Measurements from ENCODE around the gene TSHZ1. TPM values are rescaled to one million over a fixed set of nuclear protein-coding genes. Genes with fewer than 3 reads are reported as not detected.

The TSHZ1 gene
- polyA plus RNA-seq, 1 of the 3 experiments (the other 2 are of a cell fraction) = 2.6 TPM

DNA sequence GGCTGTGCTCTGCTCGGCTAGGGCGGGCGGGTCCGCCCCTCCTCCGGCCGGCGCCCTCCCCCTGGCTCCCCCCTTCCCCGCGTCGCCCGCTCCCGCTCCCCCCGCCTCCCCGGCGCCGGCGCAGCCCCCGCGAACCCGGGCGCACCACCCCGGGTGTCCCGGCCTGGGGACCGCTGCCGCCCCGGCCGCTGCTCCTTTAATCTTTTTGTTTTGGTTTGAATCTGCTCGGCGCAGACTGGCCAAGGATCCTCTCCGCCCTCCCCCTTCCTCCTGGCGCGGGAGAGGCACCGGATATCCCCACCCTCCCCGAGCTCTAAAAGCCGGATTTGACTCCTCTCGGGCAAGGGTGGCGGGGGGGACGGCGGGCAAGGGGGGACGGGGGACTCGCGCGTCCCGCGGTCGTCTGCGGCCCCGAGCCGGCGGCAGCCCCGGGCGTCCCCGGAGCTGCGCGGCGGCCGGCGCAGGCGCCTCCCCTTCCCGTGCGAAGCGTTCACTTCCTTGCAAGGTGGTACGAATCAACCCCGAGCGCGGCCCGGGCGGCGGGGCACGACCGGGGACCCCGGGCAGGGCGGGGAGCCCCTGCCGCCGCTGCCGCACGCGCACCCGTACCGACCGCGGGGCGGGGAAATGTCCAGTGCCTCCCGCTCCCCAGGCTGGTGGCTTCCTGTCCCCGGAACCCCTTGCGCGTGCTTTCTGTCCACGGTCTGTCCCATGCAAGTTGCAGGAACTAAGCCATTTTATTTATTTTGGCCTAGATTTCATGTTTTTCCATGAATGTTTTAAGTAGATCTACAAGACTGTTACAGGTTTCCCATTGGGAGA lies 1.3 kb upstream of the TSHZ1 start, which contains the start of gene PTGR3:
Gene PTGR3 (minus strand): TSS at position 11 of the 822 bp plus-strand sequence. CDS start 81 bp downstream, outside the sequence.
- peak within 1 kb of the TSS; percentile 90 to 98 for H3K4me3 ChIP-seq (ENCODE audit: low read depth in 2 of 2, low read length in 1 of 2)
- no peaks in the 10 kb centered on the region for H3K27me3 ChIP-seq (ENCODE audit: insufficient read depth)
- H3K9me3 ChIP-seq = no peaks in the 10 kb centered on the region
- peak within 1 kb of the TSS; percentile 95 for H2AFZ ChIP-seq (ENCODE audit: low read depth)
- peak within 1 kb of the TSS; percentile 82 to 97 for H3K27ac ChIP-seq (ENCODE audit: low read depth in 2 of 2, low read length in 1 of 2)
- no peaks in the 10 kb centered on the region for H3K36me3 ChIP-seq (replicated peaks in 1 of 2; ENCODE audit: control insufficient read depth in 1 of 2, insufficient read depth in 2 of 2, low read length in 1 of 2)
- TF ChIP-seq SIN3A (IDR thresholded peaks at IDR 0.05; ENCODE audit: borderline replicate concordance, low read depth, low read length) (peak; percentile 47; the same call in 1 of the 2 replicates), NRF1 (IDR thresholded peaks at IDR 0.05; ENCODE audit: low read depth, low read length) (peak; percentile 63), CHD2 (IDR thresholded peaks at IDR 0.05; ENCODE audit: low read length, partially characterized antibody) (no peak), GABPA (IDR thresholded peaks at IDR 0.05; ENCODE audit: low read depth) (peak; percentile 50), EP300 (IDR thresholded peaks at IDR 0.05; ENCODE audit: borderline replicate concordance in 1 of 2, low read depth in 1 of 2, low read length in 1 of 2) (peak in 1 of 2 experiments; percentile 5; a peak in 1 of 4 replicates), ELF1 (IDR thresholded peaks at IDR 0.05) (peak; percentile 31; the same call in 1 of the 2 replicates), EZH2phosphoT487 (IDR thresholded peaks at IDR 0.05; ENCODE audit: borderline replicate concordance, low read depth) (no peak), RAD21 (IDR thresholded peaks at IDR 0.05; ENCODE audit: low read length) (no peak), TAF1 (IDR thresholded peaks at IDR 0.05; ENCODE audit: borderline replicate concordance, low read depth, low read length) (peak; percentile 59), TEAD4 (IDR thresholded peaks at IDR 0.05; ENCODE audit: borderline replicate concordance, insufficient read depth) (no peak), GATA2 (CRISPR knock-in tag; IDR thresholded peaks at IDR 0.05) (no peak), RXRA (IDR thresholded peaks at IDR 0.05; ENCODE audit: borderline replicate concordance, low read depth) (0 out of 2 replicates have a peak, but pooled peaks have one; percentile 36), FOXM1 (IDR thresholded peaks at IDR 0.05; ENCODE audit: low read depth) (peak; percentile 83; the same call in 1 of the 2 replicates), NFIC (IDR thresholded peaks at IDR 0.05; ENCODE audit: borderline replicate concordance) (no peak)
- H3K4me2 ChIP-seq = peak within 1 kb of the TSS; percentile 95
- peak within 1 kb of the TSS; percentile 84 for H3K9ac ChIP-seq
- ChIA-PET CTCF (interaction anchor here (0.9 to 2.4 kb wide), 6 partner anchors 33 to 270 kb away, joined by 3 to 10 read pairs (median 4); no protein-coding TSS in a partner anchor), POLR2A (no interaction called here)
- H3K4me1 ChIP-seq (ENCODE audit: control insufficient read depth in 1 of 2, insufficient read depth in 2 of 2, low read depth in 1 of 2, low read length in 1 of 2) = peaks cover 19 to 33% of the 10 kb centered on the region in 2 experiments; a peak in 3 of 4 replicates
- peaks cover 62% of the 10 kb centered on the region for H3K79me2 ChIP-seq (ENCODE audit: insufficient read depth)
- no peaks in the 10 kb centered on the region for H3K9me2 ChIP-seq
- peaks cover 20% of the 10 kb centered on the region for H3F3A ChIP-seq (replicated peaks; ENCODE audit: insufficient read depth)
- WGBS (ENCODE audit: low lambda C conversion rate) = 0% methylated on average over 12 of the region's 88 CpGs
- DNase-seq = peak; percentile 93
- H4K20me1 ChIP-seq (ENCODE audit: insufficient read depth) = peaks cover 11% of the 10 kb centered on the region

DNA sequence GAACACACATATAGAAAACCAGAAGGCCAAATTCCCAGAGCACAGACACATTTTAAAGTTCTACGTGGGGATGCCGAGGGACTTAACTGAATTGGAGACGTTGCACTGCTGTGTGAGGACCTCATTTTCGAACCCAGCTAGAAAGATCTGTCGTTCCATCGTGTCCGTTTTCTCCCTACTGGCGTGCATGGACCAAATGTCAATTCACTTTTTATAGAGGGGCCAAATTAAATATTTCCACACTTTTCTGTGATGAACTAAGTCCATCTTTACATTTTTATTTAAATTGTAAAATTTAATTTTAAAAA lies 692 bp upstream of the TSHZ1 start:
- WGBS (ENCODE audit: low lambda C conversion rate) = 3% methylated on average over 8 of the region's 8 CpGs
- peak overlapping the region; percentile 84; the same call in 1 of the 2 replicates for H3K9ac ChIP-seq
- H3K27ac ChIP-seq (ENCODE audit: low read depth in 2 of 2, low read length in 1 of 2) = peak overlapping the region; percentile 82 to 97
- peaks cover 18 to 30% of the 10 kb centered on the region in 2 experiments; a peak in 3 of 4 replicates for H3K4me1 ChIP-seq (ENCODE audit: control insufficient read depth in 1 of 2, insufficient read depth in 2 of 2, low read depth in 1 of 2, low read length in 1 of 2)
- peaks cover 57% of the 10 kb centered on the region for H3K79me2 ChIP-seq (ENCODE audit: insufficient read depth)
- H2AFZ ChIP-seq (ENCODE audit: low read depth) = peak overlapping the region; percentile 95
- peaks cover 11% of the 10 kb centered on the region for H4K20me1 ChIP-seq (ENCODE audit: insufficient read depth)
- H3K9me3 ChIP-seq = no peaks in the 10 kb centered on the region
- H3F3A ChIP-seq (replicated peaks; ENCODE audit: insufficient read depth) = peaks cover 20% of the 10 kb centered on the region
- CTCF ChIA-PET = interaction anchor here (0.7 to 2.4 kb wide), 8 partner anchors 19 to 269 kb away, joined by 3 to 10 read pairs (median 4); no protein-coding TSS in a partner anchor
- POLR2A ChIA-PET = no interaction called here
- H3K9me2 ChIP-seq = no peaks in the 10 kb centered on the region
- peak overlapping the region; percentile 95 for H3K4me2 ChIP-seq
- DNase-seq = no peak
- H3K4me3 ChIP-seq (ENCODE audit: low read depth in 2 of 2, low read length in 1 of 2) = peak overlapping the region; percentile 90 to 98
- H3K27me3 ChIP-seq (ENCODE audit: insufficient read depth) = no peaks in the 10 kb centered on the region
- H3K36me3 ChIP-seq (replicated peaks in 1 of 2; ENCODE audit: control insufficient read depth in 1 of 2, insufficient read depth in 2 of 2, low read length in 1 of 2) = no peaks in the 10 kb centered on the region
- TF ChIP-seq, protein P1, sequence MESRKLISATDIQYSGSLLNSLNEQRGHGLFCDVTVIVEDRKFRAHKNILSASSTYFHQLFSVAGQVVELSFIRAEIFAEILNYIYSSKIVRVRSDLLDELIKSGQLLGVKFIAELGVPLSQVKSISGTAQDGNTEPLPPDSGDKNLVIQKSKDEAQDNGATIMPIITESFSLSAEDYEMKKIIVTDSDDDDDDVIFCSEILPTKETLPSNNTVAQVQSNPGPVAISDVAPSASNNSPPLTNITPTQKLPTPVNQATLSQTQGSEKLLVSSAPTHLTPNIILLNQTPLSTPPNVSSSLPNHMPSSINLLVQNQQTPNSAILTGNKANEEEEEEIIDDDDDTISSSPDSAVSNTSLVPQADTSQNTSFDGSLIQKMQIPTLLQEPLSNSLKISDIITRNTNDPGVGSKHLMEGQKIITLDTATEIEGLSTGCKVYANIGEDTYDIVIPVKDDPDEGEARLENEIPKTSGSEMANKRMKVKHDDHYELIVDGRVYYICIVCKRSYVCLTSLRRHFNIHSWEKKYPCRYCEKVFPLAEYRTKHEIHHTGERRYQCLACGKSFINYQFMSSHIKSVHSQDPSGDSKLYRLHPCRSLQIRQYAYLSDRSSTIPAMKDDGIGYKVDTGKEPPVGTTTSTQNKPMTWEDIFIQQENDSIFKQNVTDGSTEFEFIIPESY (IDR thresholded peaks at IDR 0.05; ENCODE audit: borderline replicate concordance, low read depth) = no peak
- TF ChIP-seq EP300 (IDR thresholded peaks at IDR 0.05; ENCODE audit: borderline replicate concordance in 1 of 2, low read depth in 1 of 2, low read length in 1 of 2) = no peak
- TF ChIP-seq, protein P2, sequence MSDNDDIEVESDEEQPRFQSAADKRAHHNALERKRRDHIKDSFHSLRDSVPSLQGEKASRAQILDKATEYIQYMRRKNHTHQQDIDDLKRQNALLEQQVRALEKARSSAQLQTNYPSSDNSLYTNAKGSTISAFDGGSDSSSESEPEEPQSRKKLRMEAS (IDR thresholded peaks at IDR 0.05; ENCODE audit: low read depth) = no peak
- TF ChIP-seq TEAD4 (IDR thresholded peaks at IDR 0.05; ENCODE audit: borderline replicate concordance, insufficient read depth) = no peak
- TF ChIP-seq FOXM1 (IDR thresholded peaks at IDR 0.05; ENCODE audit: low read depth) = no peak
- no peak for TF ChIP-seq NRF1 (IDR thresholded peaks at IDR 0.05; ENCODE audit: low read depth, low read length)
- TF ChIP-seq, protein P3, sequence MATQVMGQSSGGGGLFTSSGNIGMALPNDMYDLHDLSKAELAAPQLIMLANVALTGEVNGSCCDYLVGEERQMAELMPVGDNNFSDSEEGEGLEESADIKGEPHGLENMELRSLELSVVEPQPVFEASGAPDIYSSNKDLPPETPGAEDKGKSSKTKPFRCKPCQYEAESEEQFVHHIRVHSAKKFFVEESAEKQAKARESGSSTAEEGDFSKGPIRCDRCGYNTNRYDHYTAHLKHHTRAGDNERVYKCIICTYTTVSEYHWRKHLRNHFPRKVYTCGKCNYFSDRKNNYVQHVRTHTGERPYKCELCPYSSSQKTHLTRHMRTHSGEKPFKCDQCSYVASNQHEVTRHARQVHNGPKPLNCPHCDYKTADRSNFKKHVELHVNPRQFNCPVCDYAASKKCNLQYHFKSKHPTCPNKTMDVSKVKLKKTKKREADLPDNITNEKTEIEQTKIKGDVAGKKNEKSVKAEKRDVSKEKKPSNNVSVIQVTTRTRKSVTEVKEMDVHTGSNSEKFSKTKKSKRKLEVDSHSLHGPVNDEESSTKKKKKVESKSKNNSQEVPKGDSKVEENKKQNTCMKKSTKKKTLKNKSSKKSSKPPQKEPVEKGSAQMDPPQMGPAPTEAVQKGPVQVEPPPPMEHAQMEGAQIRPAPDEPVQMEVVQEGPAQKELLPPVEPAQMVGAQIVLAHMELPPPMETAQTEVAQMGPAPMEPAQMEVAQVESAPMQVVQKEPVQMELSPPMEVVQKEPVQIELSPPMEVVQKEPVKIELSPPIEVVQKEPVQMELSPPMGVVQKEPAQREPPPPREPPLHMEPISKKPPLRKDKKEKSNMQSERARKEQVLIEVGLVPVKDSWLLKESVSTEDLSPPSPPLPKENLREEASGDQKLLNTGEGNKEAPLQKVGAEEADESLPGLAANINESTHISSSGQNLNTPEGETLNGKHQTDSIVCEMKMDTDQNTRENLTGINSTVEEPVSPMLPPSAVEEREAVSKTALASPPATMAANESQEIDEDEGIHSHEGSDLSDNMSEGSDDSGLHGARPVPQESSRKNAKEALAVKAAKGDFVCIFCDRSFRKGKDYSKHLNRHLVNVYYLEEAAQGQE (IDR thresholded peaks at IDR 0.05; ENCODE audit: low read depth, low read length) = no peak
- TF ChIP-seq YY1 (IDR thresholded peaks at IDR 0.05; ENCODE audit: low read depth) = no peak
- no peak for TF ChIP-seq SMC3 (IDR thresholded peaks at IDR 0.05; ENCODE audit: low read depth, low read length)
- TF ChIP-seq FOSL2 (IDR thresholded peaks at IDR 0.05; ENCODE audit: borderline replicate concordance, low read depth) = no peak

Data from SK-N-SH (cell line).